Measurements from ENCODE around the gene DBNDD2.

Gene DBNDD2

DNA sequence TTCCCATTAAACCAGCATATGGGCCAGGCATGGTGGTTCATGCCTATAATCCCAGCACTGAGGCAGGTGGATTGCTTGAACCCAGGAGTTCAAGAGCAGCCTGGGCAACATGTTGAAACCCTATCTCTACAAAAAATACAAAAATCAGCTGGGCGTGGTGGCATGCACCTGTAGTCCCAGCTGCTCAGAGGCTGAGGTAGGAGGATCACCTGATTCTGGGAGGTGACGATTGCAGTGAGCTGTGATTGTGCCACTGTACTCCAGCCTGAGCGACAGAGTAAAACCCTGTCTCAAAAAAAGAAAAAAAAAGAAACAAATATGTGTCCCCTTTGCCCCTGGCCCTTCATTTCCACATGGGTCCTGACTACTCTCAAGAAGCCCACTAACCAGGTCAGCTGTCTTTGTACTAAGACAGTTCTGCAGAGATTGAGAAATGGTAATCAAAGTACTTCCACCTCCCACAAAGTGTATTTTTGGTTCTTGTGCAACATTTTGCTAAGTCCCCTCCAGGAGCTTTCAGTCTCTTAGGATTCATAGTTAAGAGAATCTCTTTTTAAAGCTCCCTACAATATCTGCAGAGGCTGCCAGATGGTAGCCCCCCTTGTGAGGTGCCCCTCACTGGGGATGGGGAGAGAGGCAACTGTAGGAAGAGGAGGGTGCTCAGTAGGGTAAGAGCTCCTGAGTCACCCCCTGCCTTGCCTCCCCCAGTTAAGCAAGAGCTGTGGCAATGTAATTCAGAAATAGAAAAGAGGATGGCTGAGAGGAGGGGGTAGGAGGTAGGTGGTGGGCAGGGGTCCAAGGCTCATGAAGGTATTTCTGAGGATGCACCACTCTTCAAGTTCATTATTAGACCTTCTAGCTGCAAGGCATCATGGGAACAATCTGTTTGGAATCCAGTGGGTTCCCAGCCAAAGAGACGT lies 44.9 kb downstream of the DBNDD2 start:
- no peak for DNase-seq

- DNase-seq = no peak
Observed at GRCh38 chr20:45456632-45457031, 48.5 kb downstream of the DBNDD2 start.

DNA sequence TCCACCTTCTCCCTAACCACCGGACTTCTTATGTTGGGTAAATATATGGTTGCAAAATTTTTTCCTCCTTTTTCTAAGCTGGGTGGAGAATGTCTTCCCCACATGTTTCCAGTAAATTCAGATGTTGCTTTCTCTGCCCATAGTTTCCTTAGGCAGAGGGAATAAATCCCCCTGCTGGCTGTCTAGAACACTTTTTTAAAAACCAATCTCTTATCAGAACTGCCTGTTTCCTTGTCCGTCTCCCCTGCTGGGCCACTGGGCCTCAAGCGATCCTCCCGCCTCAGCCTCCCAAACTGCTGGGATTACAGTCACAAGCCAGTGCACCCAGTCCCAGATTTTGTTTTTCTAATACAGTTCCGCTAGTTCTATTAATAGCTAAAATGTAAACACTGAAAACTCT lies 51.5 kb downstream of the DBNDD2 start:
- DNase-seq = no peak
